ENCODE measurements around the gene SLC9A3.

- TF ChIP-seq CTCF (IDR thresholded peaks at IDR 0.05): no peak
- no peak for TF ChIP-seq POLR2A (IDR thresholded peaks at IDR 0.05; ENCODE audit: low read depth)
- no peak for TF ChIP-seq POLR2AphosphoS5 (IDR thresholded peaks at IDR 0.05)
These were observed 47.5 kb downstream of the SLC9A3 start for GRCh38 chr5:476814-477175.

All from esophagus muscularis mucosa (tissue), 3 donors.